ENCODE data around the gene ANKRD35. TPM values are rescaled to one million over a fixed set of nuclear protein-coding genes. Genes with fewer than 3 reads are reported as not detected.

The ANKRD35 gene
- total and polyA plus RNA-seq, 2 experiments from 2014 or later = 3.6 to 5.6 TPM

- no peaks in the 10 kb centered on the region for H3K79me2 ChIP-seq (replicated peaks; ENCODE audit: insufficient read depth)
- ATAC-seq (no peak), DNase-seq (ENCODE audit: low spot score) (no peak)
- no peaks in the 10 kb centered on the region for H3K9me2 ChIP-seq (ENCODE audit: insufficient read depth)
- Mint-ChIP-seq H3K27ac (no peak overlapping the region), H3K36me3 (ENCODE audit: low read depth) (peaks cover 36% of the 10 kb centered on the region), H3K27me3 (ENCODE audit: insufficient read depth, low read depth, poor library complexity) (peaks cover 2% of the 10 kb centered on the region), H3K9me3 (no peaks in the 10 kb centered on the region), H3K4me3 (no peak overlapping the region), H3K4me1 (peaks cover 5% of the 10 kb centered on the region; the same call in 2 of the 3 replicates)
- H3F3A ChIP-seq (replicated peaks; ENCODE audit: low read depth) = peaks cover 9% of the 10 kb centered on the region; the same call in 1 of the 2 replicates
- no peaks in the 10 kb centered on the region; the same call in 1 of the 2 replicates for H3K4me1 ChIP-seq (ENCODE audit: insufficient read depth)
- no peak overlapping the region for H3K4me2 ChIP-seq
- H3K36me3 ChIP-seq (ENCODE audit: insufficient read depth) = peaks cover 11% of the 10 kb centered on the region
- H3K27me3 ChIP-seq (ENCODE audit: insufficient read depth) = no peaks in the 10 kb centered on the region
- no peak overlapping the region for H3K4me3 ChIP-seq
- no peak for TF ChIP-seq NANOG (IDR thresholded peaks at IDR 0.05; ENCODE audit: borderline replicate concordance)
- no peak for TF ChIP-seq STAT1 (IDR thresholded peaks at IDR 0.05; ENCODE audit: unreplicated experiment)
- no peak for TF ChIP-seq JUNB (IDR thresholded peaks at IDR 0.05; ENCODE audit: unreplicated experiment)
- no peak for TF ChIP-seq ZNF331 (CRISPR knock-in tag; IDR thresholded peaks at IDR 0.05; ENCODE audit: low read depth)
- TF ChIP-seq CTCF (conservative IDR thresholded peaks at IDR 0.05; ENCODE audit: low read depth in 2 of 2) = no peak
- no peak for TF ChIP-seq EZH2phosphoT487 (IDR thresholded peaks at IDR 0.05; ENCODE audit: unreplicated experiment)
- TF ChIP-seq ETS1 (IDR thresholded peaks at IDR 0.05) = no peak
- TF ChIP-seq REST (IDR thresholded peaks at IDR 0.05; ENCODE audit: unreplicated experiment) = no peak
- no peak for TF ChIP-seq ZNF114 (CRISPR knock-in tag; IDR thresholded peaks at IDR 0.05)
- TF ChIP-seq POLR2AphosphoS5 (IDR thresholded peaks at IDR 0.05; ENCODE audit: low read depth) = no peak
- TF ChIP-seq ZNF462 (CRISPR knock-in tag; IDR thresholded peaks at IDR 0.05) = no peak
- no peak for TF ChIP-seq EZH2 (IDR thresholded peaks at IDR 0.05; ENCODE audit: low read depth, unreplicated experiment)
- TF ChIP-seq CREB1 (CRISPR knock-in tag; IDR thresholded peaks at IDR 0.05; ENCODE audit: low read depth) = no peak
- H4K20me1 ChIP-seq (replicated peaks; ENCODE audit: insufficient read depth) = peaks cover 3% of the 10 kb centered on the region; the same call in 1 of the 2 replicates
- H2AFZ ChIP-seq = no peak overlapping the region
- no peak overlapping the region for H3K27ac ChIP-seq (ENCODE audit: low read depth)
These were observed 37.8 kb downstream of the ANKRD35 start for GRCh38 chr1:145847827-145848226.
